HG03064 (cell line): ENCODE measurements around the gene TIMM22.

Experiments used
- ATAC-seq: cut with Tn5 transposase; IDR thresholded peaks from one replicate; pipeline ENCODE4 v1.9.1; 2021; ENCODE audit warnings: low read depth; ENCODE audit not compliant: unreplicated experiment

Gene TIMM22

DNA sequence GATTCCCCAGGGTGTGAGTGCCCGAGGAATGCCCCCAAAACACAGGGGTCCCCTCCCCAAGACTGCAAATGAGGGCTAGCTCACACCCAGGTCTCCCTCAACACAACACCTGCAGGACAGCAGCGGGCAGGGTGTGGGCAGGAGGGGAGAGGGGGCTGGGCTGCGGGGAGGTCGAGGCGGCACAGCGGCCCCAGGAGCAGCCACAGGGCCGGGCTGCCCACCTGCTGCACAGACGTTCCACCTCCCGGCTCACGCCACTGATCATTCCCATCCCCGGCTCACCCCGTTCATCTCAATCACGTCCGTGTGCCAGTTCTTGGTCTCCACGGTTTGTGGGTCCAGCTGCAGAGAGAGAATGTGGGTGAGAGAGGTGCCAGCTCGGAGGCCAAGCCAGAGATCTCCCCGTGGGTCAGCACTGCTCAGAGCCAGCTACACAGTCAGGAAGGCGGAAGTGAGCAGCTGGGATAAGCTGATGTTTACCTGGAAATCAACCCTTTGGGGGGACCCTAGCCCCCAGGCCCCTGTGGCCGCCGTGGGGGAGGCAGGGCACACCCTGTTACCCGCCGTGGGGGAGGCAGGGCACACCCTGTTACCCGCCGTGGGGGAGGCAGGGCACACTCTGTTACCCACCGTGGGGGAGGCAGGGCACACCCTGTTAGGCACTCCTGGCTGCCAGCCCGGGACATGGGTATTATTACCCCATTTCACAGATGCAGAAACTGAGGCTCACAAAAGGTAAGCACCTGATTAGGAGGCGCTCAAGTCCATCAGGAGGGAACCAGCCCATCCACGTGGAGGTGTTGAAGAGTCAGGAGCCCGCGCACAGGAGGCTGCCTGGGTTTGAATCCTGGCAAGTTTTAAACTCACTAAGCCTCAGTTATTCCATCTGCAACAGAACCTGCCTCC, 16.1 kb downstream of the TIMM22 start:
- no peak for ATAC-seq

DNA sequence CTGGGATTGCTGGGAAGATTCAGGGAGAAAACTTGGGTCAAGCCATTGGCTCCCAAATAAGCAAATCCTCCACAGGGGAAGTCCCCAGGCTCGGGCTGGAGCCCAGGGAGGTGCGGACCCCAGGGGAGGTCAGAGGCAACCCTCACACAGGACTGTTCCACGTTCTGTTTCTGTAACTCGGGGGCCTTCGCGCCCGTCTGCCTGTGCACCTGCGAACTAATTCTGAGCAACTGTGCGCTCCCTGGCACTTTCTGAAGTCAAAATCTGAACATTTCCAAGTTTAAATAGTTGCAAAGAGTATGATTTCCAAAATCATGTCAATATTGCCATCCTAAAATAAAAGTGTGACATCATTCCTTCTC, 16.8 kb downstream of the TIMM22 start:
- ATAC-seq, result no peak

DNA sequence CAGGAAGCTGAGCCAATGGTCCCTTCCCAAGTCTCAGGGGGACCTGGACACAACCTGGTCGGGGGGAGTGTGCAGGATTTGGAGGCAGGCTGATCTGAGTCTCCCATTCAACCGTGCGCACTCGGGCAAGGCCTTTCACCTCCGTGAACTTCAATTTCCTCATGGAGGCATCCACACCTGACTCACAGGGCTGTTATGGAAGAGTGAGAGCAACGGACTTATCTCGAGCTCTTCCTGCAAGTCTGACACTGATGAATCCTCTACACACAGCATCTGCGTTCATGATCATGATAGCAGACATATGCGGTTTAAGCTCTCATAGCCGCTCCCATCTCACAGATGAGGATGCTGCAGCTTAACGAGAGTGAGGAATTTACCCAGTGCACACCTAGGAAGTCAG, 21.6 kb downstream of the TIMM22 start:
- no peak for ATAC-seq

DNA sequence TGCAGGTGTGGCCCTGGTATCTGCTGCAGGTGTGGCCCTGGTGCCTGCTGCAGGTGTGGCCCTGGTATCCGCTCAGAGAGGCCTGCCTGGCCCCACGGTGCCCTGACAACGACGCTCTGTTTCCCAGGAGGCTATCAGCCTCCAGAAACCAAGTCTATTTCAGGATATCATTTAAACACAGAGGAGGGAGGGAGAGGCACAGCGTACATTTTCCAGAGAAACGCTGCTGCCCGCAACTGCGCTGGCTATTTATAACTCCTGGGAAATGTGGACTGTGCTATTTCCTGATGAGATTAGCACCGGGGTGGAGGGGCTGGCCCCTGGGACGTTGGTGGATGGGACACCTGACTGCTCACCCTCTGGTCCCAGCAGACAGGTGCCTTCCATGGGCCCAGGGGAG, 22.5 kb downstream of the TIMM22 start:
- no peak for ATAC-seq

DNA sequence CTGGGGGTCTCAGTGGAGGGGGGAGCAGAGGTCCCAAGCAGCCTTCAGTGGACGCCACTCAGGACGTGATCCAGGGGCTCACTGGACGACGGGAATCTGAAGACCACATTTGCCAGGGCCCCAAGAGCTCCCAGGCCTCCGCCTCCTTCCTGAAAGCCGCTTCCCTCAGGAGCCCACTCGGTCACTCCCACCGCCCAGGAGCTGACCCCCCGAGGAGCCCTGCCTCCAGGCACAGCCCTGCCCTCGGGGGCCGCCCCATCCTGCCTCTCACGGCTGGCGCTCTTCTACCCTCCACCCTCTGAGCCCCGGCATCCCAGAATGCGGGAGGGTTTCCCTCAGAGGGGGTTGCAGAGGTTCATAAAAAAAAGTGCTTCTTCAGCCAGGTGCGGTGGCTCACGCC, 24.2 kb downstream of the TIMM22 start:
- no peak for ATAC-seq

DNA sequence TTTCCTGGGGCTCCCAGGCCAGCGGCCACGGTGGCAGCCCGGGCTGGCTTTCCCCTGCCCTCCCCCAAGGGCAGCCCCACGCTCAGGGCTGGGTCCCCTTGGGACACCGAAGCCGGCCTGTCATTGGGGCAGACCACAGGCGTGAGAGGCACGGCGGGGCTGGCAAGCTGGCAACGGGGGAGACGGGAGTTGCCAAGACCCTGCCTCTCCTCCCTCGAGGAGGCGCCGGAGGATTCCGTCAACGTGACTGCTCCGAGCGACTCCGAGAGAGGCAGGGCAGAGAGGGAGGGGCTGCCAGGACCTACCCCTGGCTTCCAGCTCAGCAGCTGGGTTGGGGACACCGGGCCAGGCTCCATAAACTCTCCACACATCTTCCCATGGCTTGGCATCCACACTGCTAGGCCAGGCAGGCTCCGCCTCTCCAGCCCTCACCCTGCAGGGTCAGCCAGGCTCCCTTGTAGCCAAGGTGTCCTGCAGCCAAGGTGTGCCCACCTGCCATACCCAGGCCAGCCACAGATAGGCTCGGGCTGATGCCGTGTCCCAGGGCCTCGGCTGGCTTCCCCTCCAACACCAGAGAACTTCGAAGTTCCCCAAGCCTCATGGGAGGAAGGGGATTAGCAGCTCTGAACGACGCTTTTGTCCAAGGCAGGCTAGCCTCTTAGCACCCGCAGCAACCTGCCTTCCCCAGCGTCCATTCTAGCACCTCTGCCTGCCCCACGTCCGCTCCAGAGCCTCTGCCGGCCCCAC, 25.5 kb downstream of the TIMM22 start:
- no peak for ATAC-seq

DNA sequence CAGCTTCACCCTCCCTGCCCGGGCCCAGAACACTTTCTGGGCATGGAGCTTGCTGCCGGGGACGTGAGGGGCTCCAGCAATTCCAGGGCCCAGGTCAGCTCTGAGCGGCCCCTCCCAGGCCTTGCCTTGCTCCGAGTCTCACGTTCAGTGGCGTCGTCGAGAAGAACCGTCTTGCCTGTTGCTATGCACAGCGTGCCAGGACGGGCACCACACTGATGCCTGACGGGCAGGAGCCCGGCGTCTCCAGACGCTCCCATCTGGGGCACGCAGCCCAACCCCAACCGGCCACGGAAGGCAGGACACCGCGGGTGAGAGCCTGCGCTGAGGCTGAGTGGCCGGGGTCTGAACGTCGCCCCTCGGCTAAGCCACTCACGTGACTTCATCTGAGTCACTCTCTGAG, 27.1 kb downstream of the TIMM22 start:
- no peak for ATAC-seq

DNA sequence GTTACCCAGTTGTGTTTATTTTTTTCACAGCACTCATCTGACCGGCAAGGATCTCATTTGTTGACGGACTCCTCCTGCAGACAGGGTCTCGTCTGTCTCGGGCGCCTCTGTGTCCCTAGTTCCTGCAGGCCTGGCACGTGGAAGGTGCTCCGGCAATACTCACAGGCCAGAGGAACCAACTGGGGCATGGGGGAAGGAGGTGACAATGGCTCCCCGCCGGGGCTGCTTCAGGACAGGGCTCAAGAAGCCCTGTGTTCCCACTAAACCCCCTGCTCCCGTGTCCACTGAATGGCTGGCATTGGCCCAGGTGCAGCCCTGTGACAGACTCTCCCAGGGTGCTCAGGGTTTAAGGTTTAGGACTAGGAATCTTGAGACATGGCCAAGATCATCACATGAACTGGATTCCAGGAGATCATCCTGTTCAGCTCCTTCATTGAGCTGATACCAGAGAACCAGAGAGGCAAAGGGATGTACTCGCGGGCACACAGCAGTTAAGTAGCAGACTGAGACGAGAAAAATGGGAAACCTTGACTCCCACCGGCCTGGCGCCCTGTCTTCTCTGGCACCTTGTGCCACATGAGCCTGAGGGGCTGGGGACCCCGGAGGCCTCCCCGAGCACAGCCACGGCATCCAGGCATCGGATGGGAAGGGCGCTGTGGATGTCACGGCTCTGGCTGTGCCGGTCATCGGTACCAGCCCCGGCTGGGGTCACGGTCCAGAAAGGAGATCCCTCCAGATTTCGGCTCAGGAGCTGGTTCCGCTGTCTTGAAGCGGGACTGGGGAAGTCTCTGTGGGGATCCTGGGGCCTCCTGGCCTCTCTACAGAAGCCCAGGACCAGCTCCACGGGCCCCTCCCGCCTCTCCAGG, 29.0 kb downstream of the TIMM22 start:
- ATAC-seq, result no peak

DNA sequence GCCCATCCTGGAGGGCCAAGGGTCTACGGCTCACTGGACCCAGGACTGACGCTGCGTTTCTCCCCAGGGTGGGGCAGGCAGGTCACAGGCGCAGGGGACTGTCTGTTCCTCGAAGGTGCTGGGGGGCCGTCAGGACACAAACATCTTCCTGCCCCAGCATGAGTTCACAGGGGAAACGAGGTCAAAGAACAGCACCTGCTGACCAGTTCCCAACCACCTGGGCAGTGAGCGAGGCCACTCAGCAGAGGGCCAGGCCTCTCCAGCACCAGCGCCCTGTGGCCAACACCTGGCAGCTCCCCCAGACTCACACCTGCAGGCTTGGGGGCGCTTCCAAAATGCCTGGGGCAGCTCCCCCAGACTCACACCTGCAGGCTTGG, 29.7 kb downstream of the TIMM22 start:
- ATAC-seq, result no peak

DNA sequence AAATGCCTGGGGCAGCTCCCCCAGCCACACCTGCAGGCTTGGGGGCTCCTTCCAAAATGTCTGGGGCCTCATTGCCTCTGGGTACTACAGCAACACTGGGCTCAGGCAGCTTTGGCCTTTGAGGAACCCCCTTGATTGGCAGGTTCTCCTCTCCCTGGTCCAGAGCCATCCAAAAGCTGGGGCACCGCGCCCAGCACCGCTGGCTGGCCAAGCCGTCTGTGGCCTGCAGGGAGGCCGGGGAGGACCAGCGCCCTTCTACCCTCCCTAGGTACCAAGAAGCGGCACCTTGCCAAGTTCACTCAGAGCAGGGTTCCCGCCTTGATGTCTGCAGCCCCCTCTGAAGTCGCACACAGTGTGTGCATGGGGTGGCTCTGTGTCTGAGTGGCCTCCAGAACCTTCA, 30.1 kb downstream of the TIMM22 start:
- ATAC-seq, result no peak

DNA sequence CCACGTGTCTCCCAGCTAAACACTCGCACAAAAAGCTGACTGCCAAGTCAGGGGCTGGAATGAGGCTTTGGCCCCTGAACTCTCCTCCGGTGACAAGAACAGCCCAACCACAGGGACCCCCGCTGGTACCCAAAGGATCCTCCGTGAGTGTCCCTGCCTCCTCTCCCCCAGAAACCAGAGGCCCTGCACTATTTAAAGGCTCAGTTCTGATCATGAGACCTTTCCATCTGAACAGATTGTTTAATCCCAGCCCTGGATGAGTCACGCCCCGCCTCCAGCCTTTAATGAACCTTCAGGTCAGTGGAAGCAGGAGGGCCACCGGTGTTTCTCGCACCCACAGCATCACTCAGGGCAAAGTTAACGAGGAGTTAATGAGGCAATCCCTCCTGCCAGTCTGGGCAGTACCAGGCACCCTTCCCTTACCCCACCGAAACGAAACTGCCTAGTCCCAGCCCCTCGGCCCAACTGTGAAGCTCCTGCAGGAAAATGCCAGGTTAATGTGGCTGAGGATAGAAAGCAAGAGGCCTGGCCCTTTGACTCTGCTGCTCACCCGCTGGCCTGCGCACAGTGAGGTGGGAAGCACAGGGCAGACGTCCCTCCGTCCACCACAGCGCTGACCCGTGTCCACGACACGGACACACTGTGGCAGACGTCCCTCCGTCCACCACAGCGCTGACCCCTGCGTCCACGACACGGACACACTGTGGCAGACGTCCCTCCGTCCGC, 32.4 kb downstream of the TIMM22 start:
- ATAC-seq, result no peak

DNA sequence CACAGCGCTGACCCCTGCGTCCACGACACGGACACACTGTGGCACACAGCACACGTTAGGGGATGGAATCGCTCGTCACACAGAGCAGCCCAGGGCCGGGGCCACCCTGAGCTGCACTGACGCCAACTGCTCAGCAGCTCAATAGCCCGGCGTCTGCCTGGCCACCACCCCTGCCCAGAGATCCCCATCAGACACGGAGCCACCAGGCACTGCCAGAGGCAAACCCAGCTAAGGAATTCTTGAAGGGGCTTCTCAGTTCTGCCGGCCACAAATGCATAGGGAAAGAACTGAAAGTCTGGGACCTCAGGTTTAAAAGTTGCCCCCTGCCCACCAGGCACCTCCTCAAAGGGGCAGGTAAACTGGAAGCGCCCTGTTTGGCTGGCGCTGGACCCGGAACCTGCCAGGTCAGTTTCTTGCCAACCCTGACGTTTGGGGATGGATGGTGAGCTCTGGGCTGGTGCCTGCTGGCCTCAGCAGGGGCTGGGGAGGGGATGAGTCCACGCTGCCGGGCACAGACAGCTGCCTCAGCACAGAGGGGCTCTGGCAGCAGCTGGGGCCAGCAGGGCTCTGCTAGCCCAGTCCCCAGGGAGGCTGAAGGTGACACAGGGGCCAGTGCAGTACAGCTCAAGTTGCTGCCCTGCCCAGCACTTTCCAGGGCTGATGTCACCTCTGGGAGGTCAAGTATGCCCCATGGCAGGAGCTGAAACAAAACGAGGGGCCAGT, 33.2 kb downstream of the TIMM22 start:
- no peak for ATAC-seq

DNA sequence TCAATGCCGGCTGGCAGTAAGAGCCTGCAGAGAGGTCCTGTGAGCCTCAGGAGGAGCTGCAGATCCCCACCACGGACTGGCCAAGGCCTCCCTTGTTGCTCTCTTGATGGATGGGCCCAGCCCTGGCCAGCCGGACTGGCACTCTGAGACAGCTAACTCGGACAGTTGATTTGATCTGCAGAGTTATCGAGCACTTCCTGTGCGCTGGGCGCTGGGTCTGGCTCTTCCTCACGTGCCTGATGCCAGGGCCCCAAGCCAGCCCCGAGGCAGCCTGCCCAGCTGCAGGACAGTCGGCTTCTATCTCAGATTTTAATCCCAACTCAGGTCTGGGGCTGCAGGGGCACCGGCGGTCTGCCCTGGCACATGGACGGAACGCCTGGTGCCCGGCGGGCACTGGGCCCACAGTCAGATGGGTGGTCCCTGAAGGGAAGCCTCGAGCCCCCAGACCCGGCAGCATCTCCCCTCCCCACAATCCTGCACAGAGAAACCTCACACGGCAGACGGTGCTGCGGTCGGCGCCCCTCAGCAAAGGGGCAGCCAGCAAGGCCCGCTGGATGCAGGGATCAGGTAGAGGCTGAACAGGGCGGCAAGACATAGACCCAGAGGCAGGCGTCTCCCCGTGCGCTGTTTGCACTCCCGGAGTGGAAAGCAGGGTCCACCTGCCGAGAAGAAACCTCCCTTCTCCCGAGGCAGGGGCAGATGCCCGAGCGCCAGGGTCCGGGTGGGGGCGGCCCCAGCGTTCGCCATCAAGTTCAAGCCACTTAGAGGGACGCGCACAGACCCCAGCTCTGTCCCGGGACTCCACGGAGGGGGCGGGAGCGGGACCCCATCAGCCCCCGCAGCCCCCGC, 34.0 kb downstream of the TIMM22 start:
- ATAC-seq, result no peak

DNA sequence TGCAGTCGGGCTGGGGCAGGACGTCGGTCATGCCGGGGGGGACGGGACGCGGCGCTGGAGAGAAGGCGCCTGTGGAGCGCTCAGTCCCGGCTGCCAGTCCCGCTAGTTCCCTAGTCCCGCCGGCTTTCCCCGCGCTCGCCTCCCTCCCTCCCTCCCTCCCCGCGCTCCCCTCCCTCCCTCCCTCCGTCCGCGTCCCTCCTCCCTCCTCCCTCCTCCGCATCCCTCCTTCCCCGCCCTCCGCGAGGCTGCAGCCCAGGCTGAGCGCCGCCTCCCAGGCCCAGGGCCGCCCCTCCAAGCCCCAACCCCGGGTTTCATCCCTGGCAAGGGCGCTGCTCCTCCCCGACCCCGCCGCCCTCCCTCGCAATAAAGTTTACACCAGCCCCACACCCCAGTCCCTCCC, 34.8 kb downstream of the TIMM22 start:
- ATAC-seq, result no peak

DNA sequence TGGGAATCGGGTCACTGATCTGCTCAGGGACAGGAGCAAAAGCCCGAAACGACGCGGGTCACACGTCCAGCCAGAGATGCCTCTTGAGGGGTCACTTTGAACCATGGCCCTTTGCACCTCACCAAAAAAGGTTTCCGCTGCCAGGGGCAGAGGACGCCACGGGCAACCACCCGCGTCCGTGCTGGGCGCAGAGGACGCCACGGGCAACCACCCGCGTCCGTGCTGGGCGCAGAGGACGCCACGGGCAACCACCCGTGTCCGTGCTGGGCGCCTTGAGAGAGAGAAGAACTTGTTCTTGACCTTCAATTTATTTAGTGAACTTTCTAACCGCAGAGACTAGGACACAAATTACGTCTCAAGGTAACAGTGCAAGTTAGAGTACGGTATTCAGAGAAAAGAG, 35.5 kb downstream of the TIMM22 start:
- ATAC-seq, result no peak

DNA sequence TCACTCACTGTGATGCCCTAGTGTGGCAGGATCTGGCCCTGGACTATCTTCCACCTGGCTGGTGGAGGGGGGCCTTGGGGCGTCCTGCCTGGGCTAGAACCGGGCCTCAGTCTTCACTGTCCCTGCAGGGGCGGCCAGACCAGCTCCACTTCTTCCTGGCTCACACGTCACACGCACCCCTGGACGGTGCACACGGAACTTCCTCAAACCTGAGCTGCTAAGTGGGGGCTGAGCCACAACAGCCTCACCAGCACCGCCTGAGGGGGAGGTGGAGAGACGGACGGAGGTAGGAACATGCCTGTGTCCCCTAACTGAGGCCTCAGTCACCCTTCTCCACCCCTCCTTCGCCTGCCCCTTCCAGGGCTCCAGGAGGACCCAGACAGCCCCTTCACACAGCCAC, 36.6 kb downstream of the TIMM22 start:
- no peak for ATAC-seq

DNA sequence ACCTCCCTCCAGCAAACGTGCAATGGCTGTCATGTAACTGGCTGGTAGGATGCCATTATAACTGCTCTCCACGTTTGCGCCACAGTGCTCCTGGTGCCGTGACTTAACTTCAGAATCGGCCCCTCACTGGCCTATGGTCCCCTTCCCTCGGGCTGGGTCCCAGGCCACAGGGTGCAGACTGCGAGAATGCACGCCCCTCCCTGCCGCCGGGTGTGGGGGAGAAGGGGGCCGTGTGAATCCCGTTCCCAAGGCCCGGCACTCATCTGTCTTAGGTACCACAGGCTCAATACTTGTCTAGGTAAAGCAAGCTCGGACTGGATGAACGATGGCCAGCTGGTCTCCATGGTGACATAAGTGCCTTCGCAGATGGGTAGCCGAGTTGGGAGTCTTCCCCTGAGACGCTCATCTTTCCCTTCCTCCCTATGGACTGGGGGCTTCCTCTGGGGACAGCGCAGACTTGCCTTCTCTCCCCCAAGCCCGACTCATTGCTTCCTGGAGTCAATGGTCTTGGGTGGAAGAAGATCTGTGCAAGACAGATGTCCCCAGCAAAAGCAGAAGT, 37.8 kb downstream of the TIMM22 start:
- no peak for ATAC-seq

DNA sequence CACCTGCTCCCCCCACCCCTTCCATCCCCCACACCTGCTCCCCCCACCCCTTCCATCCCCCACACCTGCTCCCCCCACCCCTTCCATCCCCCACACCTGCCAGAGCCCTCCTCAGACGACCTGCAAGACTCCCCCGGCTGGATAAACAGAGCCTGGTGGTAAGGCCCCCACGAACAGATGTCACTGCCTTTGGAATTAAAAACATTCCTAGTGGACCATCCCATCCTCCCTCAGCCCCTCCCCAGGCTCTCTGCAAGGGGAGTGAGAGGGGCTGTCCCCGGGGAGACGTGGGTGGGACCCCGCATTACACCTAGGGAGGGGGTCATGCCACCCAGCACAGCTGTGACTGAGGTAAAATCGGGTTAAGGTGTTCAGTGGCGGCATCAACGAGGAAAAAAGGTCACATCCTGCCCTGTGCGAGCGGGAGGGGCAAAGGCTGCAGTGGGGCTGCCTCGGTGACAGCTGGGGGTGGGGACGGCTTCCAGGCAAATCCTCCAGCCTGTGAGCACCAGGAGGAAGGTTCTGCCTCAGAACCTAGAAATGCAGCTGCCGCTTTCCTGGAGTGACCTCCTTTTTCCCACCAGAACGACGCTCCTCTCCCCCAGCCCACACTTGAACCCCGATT, 38.7 kb downstream of the TIMM22 start:
- no peak for ATAC-seq
